GM12875 (cell line): ENCODE results near the gene NLRP1.

Source experiments
- H3K4me3 ChIP-seq: one replicate; pipeline ENCODE4 v1.5.1; 2011; ENCODE audit warnings: low read depth, low read length, control low read depth
- CTCF ChIP-seq: IDR thresholded peaks from 2 replicates; pipeline ENCODE4 v1.5.1; 2011; ENCODE audit warnings: low read depth, mild to moderate bottlenecking, control low read depth, inconsistent platforms, low read length, moderate library complexity, borderline replicate concordance; ENCODE audit not compliant: insufficient read depth

Gene NLRP1

DNA sequence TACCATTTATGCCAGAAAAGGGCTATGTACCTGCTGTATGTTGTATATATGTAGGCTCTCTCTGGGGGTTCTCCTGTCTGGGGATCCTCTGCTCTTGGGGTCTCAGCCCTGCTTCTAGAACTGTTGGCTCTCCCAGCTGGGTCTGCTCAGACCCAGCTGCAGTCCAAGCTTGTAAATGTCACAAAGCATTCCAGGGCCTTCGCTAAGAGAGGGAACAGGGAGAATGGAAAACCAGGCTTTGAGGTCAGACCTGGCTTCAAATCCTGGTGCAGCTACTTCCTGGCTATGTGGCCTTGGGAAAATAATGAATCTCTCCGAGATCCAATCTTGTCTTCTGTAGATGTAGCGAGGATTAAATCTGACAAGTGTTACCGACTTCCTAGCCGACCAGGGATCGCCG lies 44.0 kb downstream of the NLRP1 start:
- TF ChIP-seq CTCF: no peak
- H3K4me3 ChIP-seq: no peak overlapping the region

GRCh38 chr17:5539286-5539685 lies 45.0 kb downstream of the NLRP1 start:
- H3K4me3 ChIP-seq: no peak overlapping the region
- no peak for TF ChIP-seq CTCF

GRCh38 chr17:5536866-5537650 lies 47.3 kb downstream of the NLRP1 start:
- no peak overlapping the region for H3K4me3 ChIP-seq
- no peak for TF ChIP-seq CTCF

DNA sequence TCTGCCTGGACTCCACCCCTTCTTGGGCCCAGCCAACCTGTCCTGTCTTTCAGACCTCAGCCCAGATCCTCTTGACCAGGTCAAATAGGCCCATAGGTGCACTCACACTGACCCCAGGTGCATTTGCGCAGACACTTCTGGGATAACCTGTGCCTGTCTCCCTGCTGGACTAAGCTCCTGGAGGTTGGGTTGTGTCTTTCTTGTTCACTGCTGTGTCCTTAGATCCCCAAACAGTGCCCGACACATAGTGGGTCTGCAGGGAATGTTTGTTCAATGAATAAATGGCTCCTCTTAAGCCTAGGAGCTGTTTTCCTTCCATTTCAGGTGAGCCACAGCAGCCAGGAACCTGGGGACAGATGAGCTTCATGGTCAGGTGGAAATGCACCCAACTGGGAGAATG lies 48.9 kb downstream of the NLRP1 start:
- H3K4me3 ChIP-seq: no peak overlapping the region
- TF ChIP-seq CTCF: no peak

DNA sequence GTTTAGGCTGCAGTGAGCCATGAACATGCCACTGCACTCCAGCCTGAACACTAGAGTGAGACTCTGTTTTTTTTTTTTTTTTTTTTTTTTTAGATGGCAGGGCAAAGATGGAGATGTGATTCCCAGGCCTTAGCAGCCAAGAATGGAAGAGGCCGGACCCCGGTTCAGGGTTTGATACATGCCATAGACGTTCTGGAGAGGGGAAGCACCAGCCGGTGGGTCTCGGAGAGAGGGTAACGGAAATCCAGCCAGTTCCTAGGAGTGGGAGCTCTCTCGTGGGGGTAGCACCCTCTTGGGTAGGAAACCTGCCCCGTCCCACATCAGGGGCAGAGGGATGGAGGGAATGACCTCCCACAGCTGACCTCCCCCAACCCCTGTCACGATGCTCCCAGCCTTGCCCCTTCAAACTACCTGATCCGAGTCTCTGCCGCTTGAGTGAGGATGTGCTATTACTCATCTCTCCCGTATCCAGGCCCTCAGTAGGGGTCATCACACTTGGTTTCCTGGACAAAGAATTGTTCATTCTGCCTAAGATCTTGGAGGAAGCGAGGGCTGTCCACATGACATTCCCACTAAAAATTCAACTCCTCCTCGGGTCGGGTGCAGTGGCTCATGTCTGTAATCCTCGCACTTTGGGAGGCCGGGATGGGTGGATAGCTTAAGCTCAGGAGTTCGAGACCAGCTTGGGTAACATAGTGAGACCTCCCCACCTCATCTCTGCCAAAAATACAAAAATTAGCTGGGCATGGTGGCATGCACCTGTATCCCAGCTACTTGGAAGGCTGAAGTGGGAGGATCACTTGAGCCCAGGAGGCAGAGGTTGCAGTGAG lies 50.6 kb downstream of the NLRP1 start:
- no peak for TF ChIP-seq CTCF

DNA sequence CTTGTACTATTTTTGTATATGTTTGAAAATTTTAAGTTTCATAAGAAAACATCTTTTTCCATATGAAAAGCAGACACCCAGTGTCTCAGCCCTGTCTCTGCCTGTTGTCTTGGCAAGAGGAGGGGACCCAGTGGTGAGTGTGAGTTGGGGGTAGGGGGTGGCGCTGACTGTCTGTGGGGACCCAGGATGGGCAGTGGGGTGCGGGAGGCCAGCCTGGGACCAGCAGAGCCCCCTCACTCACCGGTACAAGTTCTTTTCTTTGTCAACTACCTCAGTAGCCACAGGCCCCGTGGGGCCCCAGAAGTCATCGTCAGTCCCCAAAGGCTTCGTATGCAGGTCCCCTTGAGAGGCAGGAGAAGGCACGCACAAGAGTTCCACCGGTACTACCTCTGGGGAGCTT lies 51.7 kb downstream of the NLRP1 start:
- H3K4me3 ChIP-seq: no peak overlapping the region
- TF ChIP-seq CTCF: no peak

More for the DNA sequence above, 50.6 kb downstream of the NLRP1 start:
- H3K4me3 ChIP-seq: no peak overlapping the region

GRCh38 chr17:5531085-5531418 lies 53.3 kb downstream of the NLRP1 start:
- TF ChIP-seq CTCF: no peak
- H3K4me3 ChIP-seq: no peak overlapping the region
